Measurements from ENCODE around the gene TNFRSF18.
A peak's percentile ranks its signal among the peaks of the same experiment; 100 is the strongest.

Gene TNFRSF18

DNA sequence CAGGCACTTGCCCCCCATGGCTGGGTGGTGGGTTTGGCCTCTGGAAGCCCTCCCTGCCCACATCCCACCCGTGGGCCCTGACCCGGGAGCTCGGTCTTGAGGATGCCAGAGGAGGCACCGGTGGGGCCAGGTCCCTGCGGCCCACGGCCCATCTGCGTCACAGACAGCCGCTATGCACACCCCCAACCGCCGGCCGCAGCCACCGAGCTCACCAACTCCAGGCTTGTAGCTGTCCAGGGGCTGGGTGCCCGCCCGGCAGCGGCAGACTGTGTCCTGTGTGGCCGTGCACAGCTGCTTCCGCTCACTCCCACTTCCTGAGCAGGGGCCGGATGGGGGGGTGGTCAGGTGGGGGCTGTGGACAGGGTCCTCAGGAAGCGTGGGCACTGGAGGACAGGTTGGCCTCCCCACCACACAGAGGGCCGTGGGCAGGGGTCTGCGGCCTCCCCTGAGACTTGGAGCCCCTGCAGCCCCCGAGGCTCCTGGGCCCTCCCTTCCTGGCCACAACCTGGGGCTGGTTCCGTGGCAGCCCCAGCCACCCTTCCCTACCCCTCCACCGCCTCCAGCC is 6.5 kb upstream of the TNFRSF18 start:
- Histone ChIP-seq H4K20me1 (ENCODE audit: insufficient read depth, low read length, poor library complexity, severe bottlenecking) (no peaks in the 10 kb centered on the region), H3K4me2 (ENCODE audit: low read depth, low read length, poor library complexity, severe bottlenecking) (peak overlapping the region; percentile 78), H3K9me3 (ENCODE audit: insufficient read depth, low read depth, low read length) (no peaks in the 10 kb centered on the region), H2AFZ (ENCODE audit: low read length) (no peak overlapping the region), H3K4me3 (ENCODE audit: low read length, poor library complexity, severe bottlenecking) (peak overlapping the region; percentile 71), H3K27me3 (ENCODE audit: insufficient read depth, low read length, poor library complexity, severe bottlenecking) (no peaks in the 10 kb centered on the region), H3K9ac (ENCODE audit: low read depth, low read length, poor library complexity, severe bottlenecking) (peak overlapping the region; percentile 77), H3K4me1 (ENCODE audit: insufficient read depth, low read length, poor library complexity, severe bottlenecking) (peaks cover 45% of the 10 kb centered on the region), H3K79me2 (ENCODE audit: insufficient read depth, low read length) (peaks cover 20% of the 10 kb centered on the region; the same call in 1 of the 2 replicates), H3K9me2 (replicated peaks; ENCODE audit: low read depth, low read length) (no peaks in the 10 kb centered on the region), H3K36me3 (ENCODE audit: insufficient read depth, low read length) (peaks cover 18% of the 10 kb centered on the region; the same call in 1 of the 2 replicates), H3F3A (ENCODE audit: low read depth) (0 out of 2 replicates have a peak, but pooled peaks cover 3% of the 10 kb centered on the region)
- no peak for TF ChIP-seq EZH2phosphoT487 (IDR thresholded peaks at IDR 0.05; ENCODE audit: borderline replicate concordance)
- no peak for TF ChIP-seq CTCF (conservative IDR thresholded peaks at IDR 0.05; ENCODE audit: low read length)

GRCh38 chr1:1211541-1212441 is 5.4 kb upstream of the TNFRSF18 start:
- Histone ChIP-seq H3K4me2 (ENCODE audit: low read depth, low read length, poor library complexity, severe bottlenecking) (peak overlapping the region; percentile 78), H3K27me3 (ENCODE audit: insufficient read depth, low read length, poor library complexity, severe bottlenecking) (no peaks in the 10 kb centered on the region), H3K79me2 (ENCODE audit: insufficient read depth, low read length) (peaks cover 20% of the 10 kb centered on the region; the same call in 1 of the 2 replicates), H4K20me1 (ENCODE audit: insufficient read depth, low read length, poor library complexity, severe bottlenecking) (no peaks in the 10 kb centered on the region), H3F3A (ENCODE audit: low read depth) (0 out of 2 replicates have a peak, but pooled peaks cover 3% of the 10 kb centered on the region), H3K9ac (ENCODE audit: low read depth, low read length, poor library complexity, severe bottlenecking) (peak overlapping the region; percentile 77), H2AFZ (ENCODE audit: low read length) (no peak overlapping the region), H3K9me3 (ENCODE audit: insufficient read depth, low read depth, low read length) (no peaks in the 10 kb centered on the region), H3K9me2 (replicated peaks; ENCODE audit: low read depth, low read length) (no peaks in the 10 kb centered on the region), H3K4me1 (ENCODE audit: insufficient read depth, low read length, poor library complexity, severe bottlenecking) (peaks cover 56% of the 10 kb centered on the region), H3K4me3 (ENCODE audit: low read length, poor library complexity, severe bottlenecking) (peak overlapping the region; percentile 68), H3K36me3 (ENCODE audit: insufficient read depth, low read length) (peaks cover 8% of the 10 kb centered on the region; the same call in 1 of the 2 replicates)
- no peak for TF ChIP-seq EZH2phosphoT487 (IDR thresholded peaks at IDR 0.05; ENCODE audit: borderline replicate concordance)

- Histone ChIP-seq H3K9ac (ENCODE audit: low read depth, low read length, poor library complexity, severe bottlenecking) (peak overlapping the region; percentile 77), H3K79me2 (ENCODE audit: insufficient read depth, low read length) (peaks cover 20% of the 10 kb centered on the region; the same call in 1 of the 2 replicates), H2AFZ (ENCODE audit: low read length) (no peak overlapping the region), H3K27me3 (ENCODE audit: insufficient read depth, low read length, poor library complexity, severe bottlenecking) (no peaks in the 10 kb centered on the region), H4K20me1 (ENCODE audit: insufficient read depth, low read length, poor library complexity, severe bottlenecking) (no peaks in the 10 kb centered on the region), H3K4me1 (ENCODE audit: insufficient read depth, low read length, poor library complexity, severe bottlenecking) (peaks cover 64% of the 10 kb centered on the region), H3K4me2 (ENCODE audit: low read depth, low read length, poor library complexity, severe bottlenecking) (peak overlapping the region; percentile 78), H3K4me3 (ENCODE audit: low read length, poor library complexity, severe bottlenecking) (peak overlapping the region; percentile 68), H3K9me3 (ENCODE audit: insufficient read depth, low read depth, low read length) (no peaks in the 10 kb centered on the region), H3F3A (ENCODE audit: low read depth) (0 out of 2 replicates have a peak, but pooled peaks cover 3% of the 10 kb centered on the region), H3K9me2 (replicated peaks; ENCODE audit: low read depth, low read length) (no peaks in the 10 kb centered on the region), H3K36me3 (ENCODE audit: insufficient read depth, low read length) (peaks cover 1% of the 10 kb centered on the region; the same call in 1 of the 2 replicates)
- no peak for TF ChIP-seq CTCF (conservative IDR thresholded peaks at IDR 0.05; ENCODE audit: low read length)
- TF ChIP-seq EZH2phosphoT487 (IDR thresholded peaks at IDR 0.05; ENCODE audit: borderline replicate concordance): no peak
Measured at GRCh38 chr1:1210726-1211540, 4.5 kb upstream of the TNFRSF18 start.
